Retinal pigment epithelial cell (primary cell): ENCODE measurements around the gene ANKRD34A.
A peak's percentile ranks its signal among the peaks of the same experiment; 100 is the strongest.

Experiments
- DNase-seq: peaks from one replicate; pipeline ENCODE4 v3.0.0-alpha.2; 2010; ENCODE audit warnings: low read depth
- H3K4me3 ChIP-seq: 2 replicates; pipeline ENCODE4 v1.5.1; 2011; ENCODE audit warnings: mild to moderate bottlenecking, low read length, control low read depth, moderate library complexity
- TF ChIP-seq, protein P1 (sequence below): conservative IDR thresholded peaks from 2 replicates; pipeline ENCODE4 v1.5.1; 2011; ENCODE audit warnings: low read depth, low read length, control low read depth, inconsistent platforms

ANKRD34A gene

GRCh38 chr1:145978471-145978853 is 14.1 kb upstream of the ANKRD34A start:
- TF ChIP-seq, protein P1, sequence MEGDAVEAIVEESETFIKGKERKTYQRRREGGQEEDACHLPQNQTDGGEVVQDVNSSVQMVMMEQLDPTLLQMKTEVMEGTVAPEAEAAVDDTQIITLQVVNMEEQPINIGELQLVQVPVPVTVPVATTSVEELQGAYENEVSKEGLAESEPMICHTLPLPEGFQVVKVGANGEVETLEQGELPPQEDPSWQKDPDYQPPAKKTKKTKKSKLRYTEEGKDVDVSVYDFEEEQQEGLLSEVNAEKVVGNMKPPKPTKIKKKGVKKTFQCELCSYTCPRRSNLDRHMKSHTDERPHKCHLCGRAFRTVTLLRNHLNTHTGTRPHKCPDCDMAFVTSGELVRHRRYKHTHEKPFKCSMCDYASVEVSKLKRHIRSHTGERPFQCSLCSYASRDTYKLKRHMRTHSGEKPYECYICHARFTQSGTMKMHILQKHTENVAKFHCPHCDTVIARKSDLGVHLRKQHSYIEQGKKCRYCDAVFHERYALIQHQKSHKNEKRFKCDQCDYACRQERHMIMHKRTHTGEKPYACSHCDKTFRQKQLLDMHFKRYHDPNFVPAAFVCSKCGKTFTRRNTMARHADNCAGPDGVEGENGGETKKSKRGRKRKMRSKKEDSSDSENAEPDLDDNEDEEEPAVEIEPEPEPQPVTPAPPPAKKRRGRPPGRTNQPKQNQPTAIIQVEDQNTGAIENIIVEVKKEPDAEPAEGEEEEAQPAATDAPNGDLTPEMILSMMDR, result no peak
- no peak overlapping the region for H3K4me3 ChIP-seq
- DNase-seq, result no peak

DNA sequence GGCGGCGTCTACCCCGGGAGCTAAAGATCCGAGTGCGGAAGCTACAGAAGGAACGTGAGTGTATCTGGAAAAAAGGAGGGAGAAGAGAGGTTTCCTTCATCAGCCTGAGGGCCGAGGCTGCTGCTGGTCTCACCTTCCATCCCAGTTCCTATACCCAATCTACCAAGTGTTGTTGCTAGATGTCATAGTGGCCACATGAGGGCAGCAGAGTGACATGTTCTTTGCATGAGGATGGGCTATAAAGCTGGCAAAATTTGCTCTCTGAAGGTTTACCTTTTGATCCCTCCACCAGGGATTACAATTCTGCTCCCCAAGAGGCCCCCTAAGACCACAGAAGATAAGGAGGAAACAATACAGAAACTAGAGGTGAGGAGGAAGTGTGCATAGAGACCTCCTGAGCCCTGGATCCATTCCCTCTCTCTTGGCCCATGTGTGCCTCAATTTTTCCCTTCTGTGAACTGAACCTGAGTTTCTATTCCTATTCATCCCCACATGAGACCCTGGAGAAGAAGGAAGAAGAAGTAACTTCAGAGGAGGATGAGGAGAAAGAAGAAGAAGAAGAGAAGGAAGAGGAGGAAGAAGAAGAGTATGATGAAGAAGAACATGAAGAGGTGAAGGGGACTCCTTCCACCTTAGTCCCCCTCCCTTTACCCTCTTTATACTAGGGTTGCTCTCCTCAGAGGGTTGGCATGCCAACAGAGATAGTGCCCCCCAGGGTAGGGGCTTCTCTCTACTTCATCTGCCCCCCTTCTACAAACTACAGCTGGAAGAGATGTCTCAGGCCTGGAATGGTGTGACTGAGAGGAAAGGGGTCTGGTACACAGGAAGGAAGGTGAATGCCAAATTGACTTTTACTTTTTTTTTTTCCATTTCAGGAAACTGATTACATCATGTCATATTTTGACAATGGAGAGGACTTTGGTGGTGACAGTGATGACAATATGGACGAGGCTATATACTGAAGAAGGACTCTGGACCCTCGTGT is 13.4 kb upstream of the ANKRD34A start:
- TF ChIP-seq, protein P1, result peak; percentile 83
- DNase-seq, result no peak
- no peak overlapping the region for H3K4me3 ChIP-seq

- TF ChIP-seq, protein P1, result no peak
- no peak for DNase-seq
- no peak overlapping the region for H3K4me3 ChIP-seq
Observed at GRCh38 chr1:145977016-145977415, 12.6 kb upstream of the ANKRD34A start.

DNA sequence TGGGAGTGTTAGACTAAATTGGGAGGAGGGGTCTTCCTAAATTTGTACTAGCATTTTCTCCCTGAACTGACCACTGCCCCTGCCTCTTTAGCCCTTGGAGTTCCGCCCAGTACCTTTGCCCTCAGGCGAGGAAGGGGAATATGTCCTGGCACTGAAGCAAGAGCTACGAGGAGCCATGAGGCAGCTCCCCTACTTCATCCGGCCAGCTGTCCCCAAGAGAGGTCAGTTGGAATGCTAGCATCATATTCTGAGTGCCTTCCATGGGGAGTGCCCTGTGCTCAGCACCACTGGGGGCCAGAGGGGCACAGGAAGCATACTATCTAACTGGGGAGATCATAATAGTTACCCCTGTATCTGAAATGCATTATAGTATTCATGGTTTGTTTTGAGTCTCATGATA is 10.8 kb upstream of the ANKRD34A start:
- no peak for DNase-seq
- TF ChIP-seq, protein P1, result no peak
- H3K4me3 ChIP-seq, result no peak overlapping the region

GRCh38 chr1:145974721-145975120 is 10.3 kb upstream of the ANKRD34A start:
- TF ChIP-seq, protein P1, result no peak
- DNase-seq, result no peak
- no peak overlapping the region for H3K4me3 ChIP-seq

DNA sequence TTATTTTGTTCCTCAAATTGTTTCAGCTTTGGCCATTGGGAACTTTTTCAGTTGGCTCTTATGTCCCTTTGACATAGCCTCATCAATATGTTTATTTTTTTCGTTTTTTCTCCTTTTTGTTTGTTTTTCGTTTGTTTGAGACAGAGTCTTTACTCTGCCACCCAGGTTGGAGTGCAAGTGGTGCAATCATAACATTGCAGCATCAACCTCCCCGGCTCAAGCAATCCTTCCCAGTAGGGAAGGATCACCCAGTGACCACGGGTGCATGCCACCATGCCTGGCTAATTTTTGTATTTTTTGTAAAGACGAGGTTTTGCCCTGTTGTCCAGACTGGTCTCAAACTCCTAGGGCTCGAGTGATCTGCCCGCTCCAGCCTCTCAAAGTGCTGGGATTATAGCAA is 8.2 kb upstream of the ANKRD34A start:
- no peak for DNase-seq
- H3K4me3 ChIP-seq, result no peak overlapping the region
- TF ChIP-seq, protein P1, result no peak

GRCh38 chr1:145967288-145967687 is 2.9 kb upstream of the ANKRD34A start:
- TF ChIP-seq, protein P1, result no peak
- no peak for DNase-seq
- no peak overlapping the region for H3K4me3 ChIP-seq
